GM12892 (cell line): Measurements from ENCODE around the gene RSPRY1.

Source experiments
- DNase-seq: peaks from one replicate; pipeline ENCODE4 v3.0.0; 2011; ENCODE audit not compliant: insufficient read length
- FAIRE-seq: peaks from 2 replicates; lab custom pipeline; 2011; peaks lifted over from hg19 to GRCh38; lab: Jason Lieb, UNC
- POLR2A ChIP-seq: IDR thresholded peaks from 2 replicates; pipeline ENCODE4 v1.6.1; 2011; ENCODE audit warnings: low read depth, low read length, control low read depth
- POLR2AphosphoS5 ChIP-seq: IDR thresholded peaks from 2 replicates; pipeline ENCODE4 v1.6.1; 2011; ENCODE audit warnings: low read depth, low read length, control low read depth
- TAF1 ChIP-seq: IDR thresholded peaks from 2 replicates; pipeline ENCODE4 v1.6.1; 2011; ENCODE audit warnings: low read depth, mild to moderate bottlenecking, control low read depth, low read length, borderline replicate concordance

RSPRY1 gene

DNA sequence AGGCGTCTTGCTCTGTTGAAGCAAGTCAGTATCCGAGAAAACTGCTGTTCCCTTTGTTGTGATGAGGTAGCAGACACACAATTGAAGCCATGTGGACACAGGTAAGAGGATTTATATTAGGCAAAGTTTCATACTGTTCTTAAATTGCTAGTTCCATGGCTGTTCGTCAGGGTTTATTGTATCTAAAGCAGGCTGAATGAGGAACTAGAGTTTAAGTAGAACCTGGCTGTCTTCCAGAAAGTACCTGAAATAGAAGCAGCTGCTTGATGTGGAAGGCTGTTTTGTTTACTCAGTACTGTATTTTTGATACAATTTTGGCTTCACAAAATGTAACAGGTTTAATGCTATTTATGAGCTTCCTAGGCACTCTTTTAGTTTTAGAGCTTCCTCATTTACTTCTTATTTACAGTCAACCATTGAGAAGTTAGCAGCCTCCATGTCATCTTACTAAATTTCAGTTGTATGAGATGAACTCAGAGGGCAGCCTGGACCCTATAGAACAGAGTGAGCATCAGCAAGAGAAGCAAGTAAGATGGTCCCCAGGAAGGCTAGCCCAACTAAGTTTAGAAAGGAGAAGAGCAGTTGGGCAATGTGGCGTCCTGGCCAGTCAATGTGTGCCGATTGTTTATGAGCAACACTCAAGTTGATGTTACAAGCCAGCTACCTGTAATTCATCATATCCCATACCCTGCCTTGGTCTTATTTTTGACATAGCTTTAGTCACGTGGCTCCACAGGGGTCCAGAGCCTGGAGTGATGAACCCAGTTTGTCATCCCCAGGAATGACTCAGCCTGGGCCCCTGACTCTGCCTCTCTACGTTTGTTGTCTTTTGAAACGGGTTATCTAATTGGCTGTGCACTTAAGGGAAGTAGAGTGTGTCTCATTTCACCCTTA, 49.2 kb downstream of the RSPRY1 start:
- no peak for TF ChIP-seq TAF1
- no peak for TF ChIP-seq POLR2AphosphoS5
- TF ChIP-seq POLR2A, result no peak
- FAIRE-seq, result no peak
- DNase-seq, result no peak

DNA sequence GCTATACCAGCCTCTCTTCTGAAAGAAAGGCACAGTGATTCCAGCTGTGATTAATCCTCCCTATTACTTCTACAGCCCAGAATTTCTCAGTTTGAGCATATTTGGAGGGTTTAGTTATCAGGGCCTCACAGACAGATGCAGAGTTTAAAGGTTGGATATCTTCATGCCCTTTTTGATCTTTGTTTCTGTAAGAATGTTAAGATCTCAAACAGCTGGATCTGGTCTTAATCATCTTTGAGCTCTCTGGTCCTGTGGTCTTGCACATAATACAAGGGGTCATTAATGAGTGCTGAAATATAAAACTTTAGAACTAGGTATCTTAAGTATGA, 49.9 kb downstream of the RSPRY1 start:
- TF ChIP-seq POLR2A, result no peak
- no peak for TF ChIP-seq POLR2AphosphoS5
- no peak for TF ChIP-seq TAF1
- FAIRE-seq, result peak; percentile 74
- DNase-seq, result no peak

DNA sequence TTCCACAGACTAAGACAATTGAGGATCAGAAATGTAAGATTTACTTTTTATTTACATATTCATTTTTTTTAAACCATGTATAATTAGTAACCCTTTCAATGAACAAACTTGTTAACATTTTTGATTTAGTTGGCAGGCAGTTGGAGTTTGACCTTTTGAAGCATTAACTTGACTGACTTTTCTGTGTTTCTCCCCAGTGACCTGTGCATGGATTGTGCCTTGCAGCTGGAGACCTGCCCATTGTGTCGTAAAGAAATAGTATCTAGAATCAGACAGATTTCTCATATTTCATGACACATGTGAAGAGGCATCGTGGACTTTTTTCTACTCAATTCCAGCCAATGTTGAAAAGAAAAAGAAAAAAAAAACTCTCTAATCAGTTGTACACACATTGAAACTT, 52.6 kb downstream of the RSPRY1 start:
- TF ChIP-seq POLR2A (no peak), POLR2AphosphoS5 (no peak), TAF1 (no peak)
- no peak for DNase-seq
- no peak for FAIRE-seq

DNA sequence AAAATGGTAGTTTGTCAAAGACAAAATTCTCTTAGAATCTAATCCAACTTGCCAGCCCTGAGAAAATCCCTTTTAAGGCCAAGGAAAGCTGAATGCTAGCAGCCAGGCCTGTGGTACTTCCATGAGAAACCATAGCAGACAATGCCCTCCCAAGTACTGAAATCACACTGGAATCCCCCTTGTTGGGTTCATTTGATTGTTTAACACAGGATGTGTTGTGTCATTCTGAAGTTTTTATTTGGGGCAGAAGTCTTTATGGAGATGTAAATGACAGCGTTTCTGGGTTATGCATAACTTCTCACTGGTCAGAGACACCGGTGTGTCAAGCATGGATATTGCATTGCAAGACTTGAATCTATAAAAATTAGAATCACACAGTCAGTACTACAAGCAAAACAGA, 53.0 kb downstream of the RSPRY1 start:
- DNase-seq (no peak), FAIRE-seq (peak; percentile 48)
- TF ChIP-seq POLR2AphosphoS5, result no peak
- no peak for TF ChIP-seq POLR2A
- no peak for TF ChIP-seq TAF1

DNA sequence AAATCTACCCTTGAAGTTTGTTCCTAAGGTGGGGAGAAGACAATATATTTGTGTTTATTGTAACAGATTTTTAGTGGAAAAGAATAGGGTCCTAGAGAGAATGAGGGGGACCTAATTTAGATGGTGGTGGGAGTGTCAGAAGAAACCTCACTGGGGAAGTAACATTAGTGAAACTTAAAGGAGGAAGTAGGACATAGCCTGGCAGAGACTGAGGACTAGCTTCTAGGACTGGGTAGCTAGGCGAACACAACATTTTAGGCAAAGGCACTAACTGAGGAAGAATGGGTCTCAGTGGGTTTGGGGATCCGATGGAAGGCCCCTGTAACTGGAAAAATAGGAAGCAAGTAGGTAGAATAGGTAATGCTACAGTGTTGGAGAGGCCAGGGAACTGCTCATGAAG, 54.7 kb downstream of the RSPRY1 start:
- FAIRE-seq (peak; percentile 76), DNase-seq (no peak)
- no peak for TF ChIP-seq TAF1

GRCh38 chr16:57242650-57243049, 56.5 kb downstream of the RSPRY1 start:
- FAIRE-seq (peak; percentile 24), DNase-seq (no peak)
- TF ChIP-seq TAF1, result no peak
- TF ChIP-seq POLR2A, result no peak
- TF ChIP-seq POLR2AphosphoS5, result no peak

DNA sequence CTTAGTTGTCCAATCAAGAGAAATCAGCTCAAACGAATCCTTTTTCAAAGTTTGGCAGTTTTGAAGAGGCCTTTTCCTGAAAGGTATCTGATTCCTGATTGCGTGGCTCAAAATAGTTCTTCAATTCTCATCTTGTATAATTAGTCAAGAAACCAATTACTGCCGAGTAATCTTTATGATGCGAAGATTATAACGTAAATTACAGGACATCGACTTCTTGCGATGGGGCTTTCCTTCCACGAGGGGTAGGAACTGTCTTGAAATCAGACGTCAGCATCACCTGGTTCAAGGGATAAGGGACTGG, 58.3 kb downstream of the RSPRY1 start:
- no peak for TF ChIP-seq POLR2A
- TF ChIP-seq TAF1, result no peak
- no peak for TF ChIP-seq POLR2AphosphoS5
- no peak for FAIRE-seq
- DNase-seq, result no peak

DNA sequence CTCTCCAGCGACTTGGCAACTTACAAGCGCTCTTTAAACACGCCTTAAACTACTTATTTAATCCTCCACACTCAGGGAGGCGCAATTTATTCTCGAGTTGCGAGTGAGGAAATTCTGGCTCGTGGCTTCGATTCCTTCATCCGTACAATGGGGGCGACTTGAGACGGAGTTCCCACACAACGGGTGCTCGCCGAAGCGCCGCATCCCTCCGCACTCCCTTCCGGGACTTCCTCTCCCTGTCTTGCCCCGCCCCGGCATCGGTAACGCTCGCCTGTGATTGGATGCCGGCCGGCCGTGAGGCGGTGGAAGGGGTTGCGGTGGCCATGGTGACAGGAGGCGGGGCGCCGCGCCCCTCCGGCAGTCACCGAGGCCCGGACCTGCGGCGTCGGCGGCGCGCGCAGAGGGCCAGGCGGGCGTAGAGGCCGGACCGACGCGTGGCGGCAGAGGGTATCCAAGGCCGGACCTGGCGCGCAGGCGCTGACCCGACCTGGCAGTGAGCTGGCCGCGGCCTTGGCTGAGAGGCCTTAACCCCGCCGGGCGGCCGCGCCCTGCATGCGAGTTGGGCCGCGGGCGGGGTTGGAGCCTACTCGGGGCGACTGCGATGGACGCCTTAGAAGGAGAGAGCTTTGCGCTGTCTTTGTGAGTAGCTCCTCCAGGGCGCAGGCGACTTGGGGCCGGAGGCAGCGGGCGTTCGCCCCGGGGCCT, 58.8 kb downstream of the RSPRY1 start, which contains the start of gene ARL2BP:
Gene ARL2BP, plus strand, starts transcription at position 493 of the 705 bp plus-strand sequence. Its CDS starts 109 bp downstream, at position 602.
- FAIRE-seq (peak; percentile 100), DNase-seq (peak; percentile 98)
- TF ChIP-seq POLR2AphosphoS5, result peak; percentile 86
- peak; percentile 89 for TF ChIP-seq POLR2A
- TF ChIP-seq TAF1, result no peak; the same call in 1 of the 2 replicates

DNA sequence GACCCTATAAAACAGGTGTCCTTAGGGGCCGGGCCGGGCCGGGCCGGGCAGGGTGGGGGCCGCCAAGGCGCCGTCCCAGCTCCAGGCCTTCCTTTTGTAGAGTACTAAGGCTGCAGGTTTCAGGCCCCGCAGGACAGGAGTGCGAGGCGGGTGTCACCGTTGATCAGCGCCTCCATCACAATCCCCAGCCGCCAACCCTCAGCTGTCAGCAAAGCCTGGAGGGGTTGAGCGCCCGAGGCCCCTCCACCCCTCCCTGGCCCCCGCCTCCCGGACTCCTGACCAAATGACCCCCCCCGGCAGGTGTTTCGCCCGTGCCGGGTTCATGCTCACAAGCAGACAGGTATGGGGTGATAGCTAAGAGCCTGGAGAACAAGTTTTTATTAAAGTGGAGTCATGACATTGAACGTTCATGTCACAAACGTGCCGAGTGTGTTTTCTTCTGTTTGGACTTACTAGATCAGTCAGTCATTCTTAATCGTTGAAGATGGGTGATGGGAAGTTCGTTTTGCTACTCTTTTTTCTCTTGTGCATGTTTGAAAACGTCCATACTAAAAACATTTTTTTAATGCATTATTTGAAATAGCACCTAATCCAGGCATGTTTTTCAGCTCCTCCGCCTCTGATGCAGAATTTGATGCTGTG, 59.5 kb downstream of the RSPRY1 start:
- no peak for TF ChIP-seq POLR2A
- TF ChIP-seq TAF1, result no peak
- TF ChIP-seq POLR2AphosphoS5, result no peak
- peak; percentile 76 for FAIRE-seq
- peak; percentile 50 for DNase-seq

GRCh38 chr16:57251352-57251751, 65.2 kb downstream of the RSPRY1 start:
- no peak for TF ChIP-seq POLR2A
- TF ChIP-seq POLR2AphosphoS5, result no peak
- no peak for TF ChIP-seq TAF1
- DNase-seq (no peak), FAIRE-seq (no peak)

GRCh38 chr16:57252148-57252721, 66.1 kb downstream of the RSPRY1 start:
- no peak for DNase-seq
- TF ChIP-seq TAF1, result no peak
- TF ChIP-seq POLR2A, result no peak
- no peak for TF ChIP-seq POLR2AphosphoS5
- FAIRE-seq, result no peak
